PC-9 (cell line): Measurements from ENCODE around the gene PTX4. TPM values are rescaled to one million over a fixed set of nuclear protein-coding genes. Genes with fewer than 3 reads are reported as not detected.

Experiments used
- BruUV-seq: library from RNA; stranded (reverse); fragments of 400-500 nt; replicated peaks from 2 replicates; lab custom pipeline; 2021; lab: Mats Ljungman, UMichigan
- CTCF ChIA-PET: fragments of 300-600 bp; sonication (Branson Sonifier 250); formaldehyde crosslinking; loops from one replicate; lab custom pipeline; 2022; ENCODE audit warnings: antibody characterized with exemption; lab: Charles Lee
- POLR2A ChIA-PET: fragments of 300-600 bp; sonication (Branson Sonifier 250); formaldehyde crosslinking; loops from one replicate; lab custom pipeline; 2022; ENCODE audit warnings: antibody characterized with exemption; ENCODE audit not compliant: unreplicated experiment; lab: Charles Lee
- DNase-seq, 2 experiments: peaks; one replicate each; pipeline versions ENCODE4 v3.0.0 to v3.0.0-alpha.2; 2015 to 2022; ENCODE audit warnings: mixed read lengths in 1 of 2
- H2AFZ ChIP-seq: fragments of 200-600 bp; sonication (generic); 2 replicates; pipeline ENCODE4 v1.8.1; 2017; ENCODE audit warnings: antibody characterized with exemption
- H3F3A ChIP-seq: fragments of 200-600 bp; sonication (generic); 2 replicates; pipeline ENCODE4 v1.8.1; 2017; ENCODE audit warnings: antibody characterized with exemption, mild to moderate bottlenecking, low read depth; ENCODE audit not compliant: insufficient read depth
- H3K27ac ChIP-seq: fragments of 200-600 bp; sonication (generic); 2 replicates; pipeline ENCODE4 v1.6.1; 2016; ENCODE audit warnings: mixed run types
- H3K27me3 ChIP-seq: fragments of 200-600 bp; sonication (generic); 2 replicates; pipeline ENCODE4 v1.6.1; 2016; ENCODE audit warnings: low read depth, mixed run types; ENCODE audit not compliant: insufficient read depth
- H3K36me3 ChIP-seq: fragments of 200-600 bp; sonication (generic); 2 replicates; pipeline ENCODE4 v1.6.1; 2016; ENCODE audit warnings: low read depth, mixed run types
- H3K4me1 ChIP-seq: fragments of 200-600 bp; sonication (generic); replicated peaks from 2 replicates; pipeline ENCODE4 v1.6.1; 2016; ENCODE audit warnings: mixed run types; ENCODE audit not compliant: insufficient read depth
- H3K4me2 ChIP-seq: fragments of 200-600 bp; sonication (generic); 2 replicates; pipeline ENCODE4 v1.6.1; 2017; ENCODE audit warnings: mixed run types
- H3K4me3 ChIP-seq: fragments of 200-600 bp; sonication (generic); 2 replicates; pipeline ENCODE4 v1.6.1; 2016; ENCODE audit warnings: mixed run types
- H3K79me2 ChIP-seq: fragments of 200-600 bp; sonication (generic); 2 replicates; pipeline ENCODE4 v1.6.1; 2017; ENCODE audit warnings: low read depth, mixed run types
- H3K9me2 ChIP-seq: fragments of 200-600 bp; sonication (generic); 2 replicates; pipeline ENCODE4 v1.8.1; 2017; ENCODE audit warnings: mild to moderate bottlenecking; ENCODE audit not compliant: insufficient read depth
- H3K9me3 ChIP-seq: fragments of 200-600 bp; sonication (generic); 2 replicates; pipeline ENCODE4 v1.8.1; 2016; ENCODE audit warnings: low read depth; ENCODE audit not compliant: insufficient read depth
- H4K20me1 ChIP-seq: fragments of 200-600 bp; sonication (generic); 2 replicates; pipeline ENCODE4 v1.8.1; 2017; ENCODE audit not compliant: insufficient read depth
- CTCF ChIP-seq: fragments of 200-600 bp; sonication (generic); conservative IDR thresholded peaks from 2 replicates; pipeline ENCODE4 v1.6.1; 2017; ENCODE audit warnings: mixed run types, antibody characterized with exemption, mild to moderate bottlenecking, moderate library complexity
- EZH2 ChIP-seq: fragments of 200-600 bp; sonication (generic); IDR thresholded peaks from 2 replicates; pipeline ENCODE4 v1.8.0; 2017; ENCODE audit warnings: antibody characterized with exemption, low read depth
- intact Hi-C: fragments of 100-400 bp; cut with micrococcal nuclease; formaldehyde crosslinking; loops from one replicate; pipeline ENCODE4 v1.10.0; 2022; ENCODE audit not compliant: unreplicated experiment
- total RNA-seq: library from RNA; stranded (reverse); gene quantifications from 2 replicates; pipeline ENCODE4 v1.2.3, GENCODE V29; 2021

Gene PTX4
- total RNA-seq, 1 experiment from 2014 or later: 0.39 TPM

- ChIA-PET POLR2A (no interaction called here), CTCF (no interaction called here)
- no peaks in the 10 kb centered on the region for H3K9me2 ChIP-seq
- H3F3A ChIP-seq: peaks cover 8% of the 10 kb centered on the region; the same call in 1 of the 2 replicates
- H3K4me2 ChIP-seq: no peak overlapping the region
- H3K4me3 ChIP-seq: no peak overlapping the region
- H3K9me3 ChIP-seq: no peaks in the 10 kb centered on the region
- no peak overlapping the region for H2AFZ ChIP-seq
- BruUV-seq: no TSS peak
- H3K79me2 ChIP-seq: no peaks in the 10 kb centered on the region
- peaks cover 9% of the 10 kb centered on the region; the same call in 1 of the 2 replicates for H3K4me1 ChIP-seq
- H3K27ac ChIP-seq: no peak overlapping the region
- no peaks in the 10 kb centered on the region for H3K27me3 ChIP-seq
- DNase-seq: no peak
- intact Hi-C loops: no loop called here
- no peak for TF ChIP-seq CTCF
- no peak for TF ChIP-seq EZH2
- H4K20me1 ChIP-seq: no peaks in the 10 kb centered on the region
- H3K36me3 ChIP-seq: no peaks in the 10 kb centered on the region
Measured at GRCh38 chr16:1488054-1488601, 616 bp downstream of the PTX4 start.

- Histone ChIP-seq H2AFZ (no peak overlapping the region), H3K27me3 (no peaks in the 10 kb centered on the region), H3K9me3 (no peaks in the 10 kb centered on the region), H4K20me1 (no peaks in the 10 kb centered on the region), H3K9me2 (no peaks in the 10 kb centered on the region), H3K27ac (no peak overlapping the region), H3K4me2 (no peak overlapping the region), H3K79me2 (no peaks in the 10 kb centered on the region), H3K4me3 (no peak overlapping the region), H3K4me1 (peaks cover 5% of the 10 kb centered on the region; the same call in 1 of the 2 replicates), H3F3A (peaks cover 4% of the 10 kb centered on the region; the same call in 1 of the 2 replicates), H3K36me3 (no peaks in the 10 kb centered on the region)
- intact Hi-C loops: no loop called here
- POLR2A ChIA-PET: no interaction called here
- no peak for DNase-seq
- CTCF ChIA-PET: no interaction called here
- no TSS peak for BruUV-seq
- TF ChIP-seq CTCF: no peak
- no peak for TF ChIP-seq EZH2
Measured at GRCh38 chr16:1487395-1488053, 1.2 kb downstream of the PTX4 start.

- no peak overlapping the region for H3K4me2 ChIP-seq
- intact Hi-C loops: no loop called here
- BruUV-seq: no TSS peak
- no peaks in the 10 kb centered on the region for H3F3A ChIP-seq
- POLR2A ChIA-PET: no interaction called here
- no peaks in the 10 kb centered on the region for H4K20me1 ChIP-seq
- H3K4me1 ChIP-seq: peaks cover 5% of the 10 kb centered on the region
- no peaks in the 10 kb centered on the region for H3K9me3 ChIP-seq
- H3K36me3 ChIP-seq: no peaks in the 10 kb centered on the region
- H3K27ac ChIP-seq: no peak overlapping the region
- DNase-seq: no peak
- TF ChIP-seq EZH2: no peak
- no peak for TF ChIP-seq CTCF
- H3K9me2 ChIP-seq: no peaks in the 10 kb centered on the region
- no peak overlapping the region for H2AFZ ChIP-seq
- no peak overlapping the region for H3K4me3 ChIP-seq
- H3K79me2 ChIP-seq: no peaks in the 10 kb centered on the region
- no peaks in the 10 kb centered on the region for H3K27me3 ChIP-seq
- CTCF ChIA-PET: no interaction called here
Measured at GRCh38 chr16:1486551-1487390, 2.0 kb downstream of the PTX4 start.
